HepG2 (cell line): Measurements from ENCODE around the gene GGNBP2. TPM values are rescaled to one million over a fixed set of nuclear protein-coding genes. Genes with fewer than 3 reads are reported as not detected.

ENCODE experiments used
- CAMTA2 ChIP-seq: sonication (generic); formaldehyde crosslinking; IDR thresholded peaks from 2 replicates; pipeline ENCODE4 v1.4.0; 2020; ENCODE audit warnings: mild to moderate bottlenecking, missing genetic modification reagents, borderline replicate concordance
- CBFB ChIP-seq: sonication (generic); formaldehyde crosslinking; IDR thresholded peaks from 2 replicates; pipeline ENCODE4 v1.4.0; 2020; ENCODE audit warnings: missing genetic modification reagents
- FOXO4 ChIP-seq: sonication (generic); formaldehyde crosslinking; conservative IDR thresholded peaks from 2 replicates; pipeline ENCODE4 v1.8.1; 2023; ENCODE audit warnings: missing genetic modification reagents
- MAFG ChIP-seq: sonication (generic); formaldehyde crosslinking; IDR thresholded peaks from 2 replicates; pipeline ENCODE4 v1.5.1; 2020; ENCODE audit warnings: mild to moderate bottlenecking, missing genetic modification reagents
- MBNL3 ChIP-seq: fragments of 250-450 bp; sonication (Bioruptor Pico); conservative IDR thresholded peaks from 2 replicates; pipeline ENCODE4 v1.8.0; 2022; ENCODE audit warnings: mild to moderate bottlenecking, inconsistent platforms
- MEF2D ChIP-seq: sonication (generic); formaldehyde crosslinking; IDR thresholded peaks from 2 replicates; pipeline ENCODE4 v1.5.1; 2020; ENCODE audit warnings: mild to moderate bottlenecking, missing genetic modification reagents
- MIER3 ChIP-seq: IDR thresholded peaks from 2 replicates; pipeline ENCODE4 v1.6.1; 2016; ENCODE audit warnings: missing compliant biosample characterization, borderline replicate concordance
- MTA3 ChIP-seq: sonication (generic); formaldehyde crosslinking; IDR thresholded peaks from 2 replicates; pipeline ENCODE4 v1.4.0; 2020; ENCODE audit warnings: missing genetic modification reagents
- NFIC ChIP-seq: IDR thresholded peaks from 2 replicates; pipeline ENCODE4 v1.6.1; 2012; ENCODE audit warnings: mild to moderate bottlenecking, low read length, inconsistent platforms
- NFKBIZ ChIP-seq: IDR thresholded peaks from 2 replicates; pipeline ENCODE4 v1.6.1; 2018; ENCODE audit warnings: missing genetic modification reagents, missing compliant biosample characterization
- PRDM10 ChIP-seq: sonication (generic); formaldehyde crosslinking; IDR thresholded peaks from 2 replicates; pipeline ENCODE4 v1.4.0; 2020; ENCODE audit warnings: low read depth, missing genetic modification reagents
- RFXAP ChIP-seq: sonication (generic); formaldehyde crosslinking; IDR thresholded peaks from 2 replicates; pipeline ENCODE4 v1.4.0; 2020; ENCODE audit warnings: missing genetic modification reagents, borderline replicate concordance
- RXRA ChIP-seq: sonication (generic); formaldehyde crosslinking; IDR thresholded peaks from 2 replicates; pipeline ENCODE4 v1.5.1; 2020; ENCODE audit warnings: missing genetic modification reagents
- SALL1 ChIP-seq: sonication (generic); formaldehyde crosslinking; IDR thresholded peaks from 2 replicates; pipeline ENCODE4 v1.8.0; 2022; ENCODE audit warnings: mild to moderate bottlenecking, missing genetic modification reagents
- TFDP2 ChIP-seq: sonication (generic); formaldehyde crosslinking; IDR thresholded peaks from 2 replicates; pipeline ENCODE4 v1.4.0; 2020; ENCODE audit warnings: missing genetic modification reagents
- TGIF2 ChIP-seq: IDR thresholded peaks from 2 replicates; pipeline ENCODE4 v1.6.1; 2016; ENCODE audit warnings: control low read depth, missing compliant biosample characterization
- YY1 ChIP-seq: IDR thresholded peaks from 2 replicates; pipeline ENCODE4 v1.6.1; 2011; ENCODE audit warnings: low read length, low read depth, moderate library complexity, mild to moderate bottlenecking; ENCODE audit not compliant: insufficient read depth, insufficient replicate concordance
- ZBTB21 ChIP-seq: sonication (generic); formaldehyde crosslinking; IDR thresholded peaks from 2 replicates; pipeline ENCODE4 v1.4.0; 2020; ENCODE audit warnings: missing genetic modification reagents
- ZBTB34 ChIP-seq: sonication (generic); formaldehyde crosslinking; IDR thresholded peaks from 2 replicates; pipeline ENCODE4 v1.8.0; 2022; ENCODE audit warnings: mild to moderate bottlenecking, missing genetic modification reagents
- ZBTB44 ChIP-seq: sonication (generic); formaldehyde crosslinking; IDR thresholded peaks from 2 replicates; pipeline ENCODE4 v1.4.0; 2020; ENCODE audit warnings: missing genetic modification reagents
- polyA plus RNA-seq, 8 experiments: library from polyadenylated mRNA; depleted of rRNA in 3 of 8; stranded (reverse) in 7 of 8; unstranded in 1 of 8; fragments of >200 nt; fragmentation: Illumina TruSeq in 4 of 8; extraction: Trizol in 4 of 8; gene quantifications; 2 replicates each; pipeline versions ENCODE4 v1.2.1 to v1.2.3, GENCODE V29; 2011 to 2016; ENCODE audit warnings: low read depth in 4 of 8, missing spikeins in 1 of 8, mixed read lengths in 1 of 8; ENCODE audit not compliant: insufficient read depth in 1 of 8
- total RNA-seq, 5 experiments: library from RNA; depleted of rRNA; stranded (reverse); fragments of >200 nt; fragmentation: Illumina TruSeq; extraction: Trizol; gene quantifications; 2 replicates each; pipeline ENCODE4 v1.2.3, GENCODE V29; 2016; ENCODE audit warnings: low read depth in 1 of 5

Gene GGNBP2
- total and polyA plus RNA-seq, 2 of the 13 experiments (the other 11 are each of a cell fraction or from before 2014, with no cell fraction given) = 53.3 to 84.2 TPM

- TF ChIP-seq SALL1 (CRISPR knock-in tag) (peak; percentile 41; the same call in 1 of the 2 replicates), MBNL3 (no peak), YY1 (no peak), TFDP2 (CRISPR knock-in tag) (peak; percentile 83), CAMTA2 (no peak), NFKBIZ (CRISPR knock-in tag) (no peak; the same call in 1 of the 2 replicates), MTA3 (CRISPR knock-in tag) (no peak), TGIF2 (peak; percentile 11; the same call in 1 of the 2 replicates), FOXO4 (CRISPR knock-in tag) (no peak), PRDM10 (no peak), ZBTB44 (CRISPR knock-in tag) (no peak), RXRA (CRISPR knock-in tag) (no peak), NFIC (no peak), MIER3 (CRISPR knock-in tag) (no peak), ZBTB34 (CRISPR knock-in tag) (no peak), ZBTB21 (CRISPR knock-in tag) (0 out of 2 replicates have a peak, but pooled peaks have one; percentile 11), CBFB (no peak), MEF2D (0 out of 2 replicates have a peak, but pooled peaks have one; percentile 2), MAFG (no peak), RFXAP (CRISPR knock-in tag) (no peak)
Observed at GRCh38 chr17:36533935-36534839, 10.5 kb upstream of the GGNBP2 start (continued).
